Esophagus squamous epithelium (tissue), 5 donors: Measurements from ENCODE around the gene GTSE1. TPM values are rescaled to one million over a fixed set of nuclear protein-coding genes. Genes with fewer than 3 reads are reported as not detected.

ENCODE experiments used
- DNase-seq: peaks from one replicate; lab custom pipeline; 2025; lab: John Stamatoyannopoulos, UW
- H3K27ac ChIP-seq, 4 donors: fragments of 200-600 bp; sonication (generic); one replicate each; pipeline ENCODE4 v1.5.1; 2016 to 2019; ENCODE audit warnings: mild to moderate bottlenecking in 1 of 4
- H3K27me3 ChIP-seq, 4 donors: fragments of 200-600 bp; sonication (generic); 1 replicate in 3 of 4; 2 replicates in 1 of 4; pipeline versions ENCODE4 v1.5.1 to v1.6.0; 2017 to 2021; ENCODE audit warnings: antibody characterized with exemption in 1 of 4
- H3K36me3 ChIP-seq, 3 donors: fragments of 200-600 bp; sonication (generic); one replicate each; pipeline ENCODE4 v1.5.1; 2016 to 2019
- H3K4me1 ChIP-seq, 3 donors: fragments of 200-600 bp; sonication (generic); one replicate each; pipeline ENCODE4 v1.5.1; 2017 to 2019
- H3K4me3 ChIP-seq, 4 donors: fragments of 200-600 bp; sonication (generic); 1 replicate in 3 of 4; 2 replicates in 1 of 4; pipeline ENCODE4 v1.5.1; 2016 to 2019; ENCODE audit warnings: mild to moderate bottlenecking in 2 of 4, moderate library complexity in 1 of 4
- H3K9me3 ChIP-seq, 3 donors: fragments of 200-600 bp; sonication (generic); one replicate each; pipeline ENCODE4 v1.5.1; 2016 to 2019
- POLR2A ChIP-seq, 4 donors: fragments of 450-650 bp; IDR thresholded peaks; one replicate each; pipeline ENCODE4 v1.6.1; 2017; ENCODE audit warnings: antibody characterized with exemption in 4 of 4, mild to moderate bottlenecking in 4 of 4, moderate library complexity in 3 of 4
- WGBS, 2 donors: methylation state at CpG; one replicate each; pipeline ENCODE4 v1.1.5; 2018; 5-methylcytosine and 5-hydroxymethylcytosine counted together
- intact Hi-C: fragments of 100-400 bp; cut with DNase I; formaldehyde crosslinking; loops from one replicate; pipeline ENCODE4 v1.15.0; 2022
- total RNA-seq, 4 donors: library from RNA; depleted of rRNA; stranded (reverse); fragments of >200 nt; gene quantifications; one replicate each; pipeline ENCODE4 v1.1.0, GENCODE V29; 2016
- TF ChIP-seq, protein P1 (sequence below), 6 experiments: fragments of 450-650 bp in 4 of 6; fragments of 200-600 bp in 2 of 6; sonication (generic) in 2 of 6; IDR thresholded peaks; one replicate each; pipeline ENCODE4 v1.5.1; 2016 to 2019; ENCODE audit warnings: antibody characterized with exemption in 6 of 6, mild to moderate bottlenecking in 4 of 6, moderate library complexity in 4 of 6
- donor health status: DM: yes; HTN: yes; CAD: no.

Gene GTSE1
- total RNA-seq, 4 donors from 2014 or later: 1.4 to 8.0 (median 3.4) TPM

DNA sequence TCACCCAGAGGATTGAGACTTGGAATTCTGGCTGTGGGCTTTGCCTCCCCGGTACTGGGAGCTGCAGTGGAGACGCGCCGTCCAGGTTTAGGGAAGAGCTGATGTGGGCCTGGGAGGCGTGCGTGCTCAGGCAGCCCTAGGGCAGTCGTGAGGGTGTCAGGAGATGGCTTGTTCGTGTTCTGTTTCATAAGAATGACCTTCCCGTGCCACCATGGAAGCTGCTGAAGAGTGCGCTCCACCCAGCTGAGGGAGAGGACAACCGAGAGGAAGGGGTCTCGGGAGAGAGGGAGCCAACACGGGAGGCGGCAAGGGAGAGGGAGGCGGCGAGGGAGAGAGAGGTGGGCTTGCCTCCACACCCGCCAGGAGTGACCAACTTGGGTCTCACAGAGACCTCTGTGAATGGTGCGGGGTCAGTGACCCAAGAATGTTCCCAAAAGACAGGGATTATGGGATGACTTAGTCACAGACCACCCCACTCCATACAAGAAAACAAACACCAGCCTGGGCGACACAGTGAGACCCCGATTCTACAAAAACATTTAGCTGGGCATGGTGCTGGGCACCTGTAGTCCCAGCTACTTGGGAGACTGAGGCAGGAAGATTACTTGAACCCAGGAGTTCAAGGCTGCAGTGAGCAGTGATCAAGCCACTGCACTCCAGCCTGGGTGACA, 24.2 kb downstream of the GTSE1 start:
- 92 to 94% methylated on average over 5 to 19 of the region's 20 CpGs for WGBS, 2 donors
- DNase-seq: no peak
- intact Hi-C loops: no loop called here

DNA sequence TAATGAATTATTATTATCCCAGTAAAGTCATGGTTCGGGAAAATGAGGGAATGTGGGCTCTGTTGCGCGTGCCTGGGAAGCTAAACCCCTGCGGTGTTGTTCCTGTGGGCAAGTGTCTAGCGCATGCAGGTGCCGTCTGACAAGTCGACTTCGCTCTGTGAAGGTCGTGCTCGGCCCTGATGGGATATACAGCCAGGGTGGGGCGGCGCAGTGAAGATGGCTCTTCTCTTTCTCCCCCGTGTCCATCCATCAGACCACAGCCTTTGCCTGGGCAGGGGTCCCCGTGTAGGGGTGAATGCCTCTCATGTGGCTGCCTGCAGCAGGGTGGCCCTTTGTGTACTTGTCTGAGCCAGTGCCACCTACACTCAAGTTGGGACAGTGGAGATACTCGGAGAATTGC, 26.0 kb downstream of the GTSE1 start:
- Histone ChIP-seq H3K4me3 (no peak overlapping the region), H3K36me3 (peaks cover 0 to 15% (median 0%) of the 10 kb centered on the region in 3 donors), H3K4me1 (no peaks in the 10 kb centered on the region), H3K9me3 (no peaks in the 10 kb centered on the region), H3K27ac (no peak overlapping the region), H3K27me3 (no peaks in the 10 kb centered on the region)
- intact Hi-C loops: no loop called here
- no peak for DNase-seq
- 90 to 94% methylated on average over 5 to 15 of the region's 15 CpGs for WGBS, 2 donors
- TF ChIP-seq POLR2A (IDR thresholded peaks at IDR 0.05): no peak
- TF ChIP-seq, protein P1, sequence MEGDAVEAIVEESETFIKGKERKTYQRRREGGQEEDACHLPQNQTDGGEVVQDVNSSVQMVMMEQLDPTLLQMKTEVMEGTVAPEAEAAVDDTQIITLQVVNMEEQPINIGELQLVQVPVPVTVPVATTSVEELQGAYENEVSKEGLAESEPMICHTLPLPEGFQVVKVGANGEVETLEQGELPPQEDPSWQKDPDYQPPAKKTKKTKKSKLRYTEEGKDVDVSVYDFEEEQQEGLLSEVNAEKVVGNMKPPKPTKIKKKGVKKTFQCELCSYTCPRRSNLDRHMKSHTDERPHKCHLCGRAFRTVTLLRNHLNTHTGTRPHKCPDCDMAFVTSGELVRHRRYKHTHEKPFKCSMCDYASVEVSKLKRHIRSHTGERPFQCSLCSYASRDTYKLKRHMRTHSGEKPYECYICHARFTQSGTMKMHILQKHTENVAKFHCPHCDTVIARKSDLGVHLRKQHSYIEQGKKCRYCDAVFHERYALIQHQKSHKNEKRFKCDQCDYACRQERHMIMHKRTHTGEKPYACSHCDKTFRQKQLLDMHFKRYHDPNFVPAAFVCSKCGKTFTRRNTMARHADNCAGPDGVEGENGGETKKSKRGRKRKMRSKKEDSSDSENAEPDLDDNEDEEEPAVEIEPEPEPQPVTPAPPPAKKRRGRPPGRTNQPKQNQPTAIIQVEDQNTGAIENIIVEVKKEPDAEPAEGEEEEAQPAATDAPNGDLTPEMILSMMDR (IDR thresholded peaks at IDR 0.05): no peak

More for the DNA sequence above, 24.2 kb downstream of the GTSE1 start:
- H3K36me3 ChIP-seq: peaks cover 0 to 14% (median 0%) of the 10 kb centered on the region in 3 donors
- H3K27ac ChIP-seq: no peak overlapping the region
- no peaks in the 10 kb centered on the region for H3K27me3 ChIP-seq
- no peak overlapping the region for H3K4me3 ChIP-seq
- H3K9me3 ChIP-seq: no peaks in the 10 kb centered on the region
- no peak for TF ChIP-seq POLR2A (IDR thresholded peaks at IDR 0.05)
- TF ChIP-seq, protein P1 (IDR thresholded peaks at IDR 0.05): no peak
- no peaks in the 10 kb centered on the region for H3K4me1 ChIP-seq

GRCh38 chr22:46323162-46323561, 26.5 kb downstream of the GTSE1 start:
- TF ChIP-seq POLR2A (IDR thresholded peaks at IDR 0.05): no peak
- TF ChIP-seq, protein P1 (IDR thresholded peaks at IDR 0.05): no peak
- Histone ChIP-seq H3K9me3 (no peaks in the 10 kb centered on the region), H3K27me3 (no peaks in the 10 kb centered on the region), H3K4me3 (no peak overlapping the region), H3K36me3 (peaks cover 0 to 13% (median 0%) of the 10 kb centered on the region in 3 donors), H3K27ac (no peak overlapping the region), H3K4me1 (no peaks in the 10 kb centered on the region)
- no peak for DNase-seq
- intact Hi-C loops: no loop called here
- 93 to 95% methylated on average over 11 to 15 of the region's 19 CpGs for WGBS, 2 donors

DNA sequence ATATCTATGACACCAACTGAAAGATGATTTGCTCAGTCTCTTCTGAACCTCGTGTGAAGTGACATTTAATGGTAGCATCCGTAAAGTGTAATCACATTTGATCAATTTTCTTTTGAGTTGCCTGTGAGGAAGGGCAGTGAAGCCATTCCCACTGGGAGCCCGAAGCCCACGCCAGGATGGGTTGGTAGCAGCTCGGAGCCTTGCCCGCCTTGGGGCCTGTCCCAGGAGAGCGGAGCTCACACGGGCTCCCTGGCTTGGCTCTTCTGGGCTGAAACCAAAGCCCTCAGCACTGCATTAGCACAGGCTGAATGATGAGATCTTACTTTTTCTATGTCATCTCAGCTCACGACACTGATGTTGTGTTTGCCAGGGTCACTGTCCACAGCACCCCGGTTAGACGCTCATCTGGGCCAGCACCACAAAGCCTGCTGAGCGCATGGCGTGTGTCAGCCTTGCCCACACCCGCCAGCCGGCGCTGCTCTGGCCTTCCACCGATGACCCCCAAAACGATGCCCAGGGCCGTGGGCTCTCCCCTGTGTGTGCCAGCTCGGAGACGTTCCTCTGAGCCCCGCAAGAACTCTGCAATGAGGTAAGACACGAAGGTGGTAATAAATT, 29.5 kb downstream of the GTSE1 start:
- H3K36me3 ChIP-seq: peaks cover 0 to 33% (median 0%) of the 10 kb centered on the region in 3 donors
- no peak overlapping the region for H3K4me3 ChIP-seq
- H3K27me3 ChIP-seq: no peaks in the 10 kb centered on the region
- WGBS, 2 donors: 79 to 86% methylated on average over 7 to 10 of the region's 23 CpGs
- no peak for TF ChIP-seq POLR2A (IDR thresholded peaks at IDR 0.05)
- TF ChIP-seq, protein P1 (IDR thresholded peaks at IDR 0.05): no peak
- H3K4me1 ChIP-seq: no peaks in the 10 kb centered on the region
- no peak for DNase-seq
- intact Hi-C loops: no loop called here
- H3K9me3 ChIP-seq: no peaks in the 10 kb centered on the region
- no peak overlapping the region for H3K27ac ChIP-seq
